CD4-positive, alpha-beta T cell treated with Interleukin-1 beta for 1 hour (primary cell): ENCODE results near the gene ETS2.

Experiments used
- DNase-seq, 2 donors: peaks; one replicate each; pipeline ENCODE4 v3.0.0-alpha.2; 2020 to 2022

The ETS2 gene

GRCh38 chr21:38805328-38806152 lies at the start of gene ETS2:
ETS2 (plus strand) TSS chr21:38805929; CDS start chr21:38810035, 4,106 bp downstream.
- DNase-seq: peak; percentile 74 to 80

- DNase-seq: no peak
These were observed 49.0 kb upstream of the ETS2 start for GRCh38 chr21:38756746-38757145.

GRCh38 chr21:38758501-38759214 lies 47.1 kb upstream of the ETS2 start:
- no peak for DNase-seq

GRCh38 chr21:38759413-38759812 lies 46.3 kb upstream of the ETS2 start:
- no peak for DNase-seq

- DNase-seq: no peak
These were observed 45.5 kb upstream of the ETS2 start for GRCh38 chr21:38760017-38760761.

GRCh38 chr21:38760762-38761155 lies 45.0 kb upstream of the ETS2 start:
- DNase-seq: no peak

- no peak for DNase-seq
These were observed 44.2 kb upstream of the ETS2 start for GRCh38 chr21:38761531-38761930.

- no peak for DNase-seq
These were observed 40.7 kb upstream of the ETS2 start for GRCh38 chr21:38765056-38765455.

GRCh38 chr21:38766987-38767722 lies 38.6 kb upstream of the ETS2 start:
- DNase-seq: peak; percentile 35 to 73

- peak in 1 of 2 donors; percentile 33 for DNase-seq
These were observed 37.2 kb upstream of the ETS2 start for GRCh38 chr21:38768471-38769063.

- no peak for DNase-seq
These were observed 36.4 kb upstream of the ETS2 start for GRCh38 chr21:38769191-38769780.

GRCh38 chr21:38770660-38771059 lies 35.1 kb upstream of the ETS2 start:
- DNase-seq: no peak

- DNase-seq: no peak
These were observed 34.2 kb upstream of the ETS2 start for GRCh38 chr21:38771536-38771935.

- no peak for DNase-seq
These were observed 33.1 kb upstream of the ETS2 start for GRCh38 chr21:38772646-38773045.

GRCh38 chr21:38773099-38774061 lies 32.3 kb upstream of the ETS2 start:
- no peak for DNase-seq

- no peak for DNase-seq
These were observed 31.6 kb upstream of the ETS2 start for GRCh38 chr21:38774152-38774551.

GRCh38 chr21:38774586-38775285 lies 31.0 kb upstream of the ETS2 start:
- DNase-seq: no peak

GRCh38 chr21:38775733-38776132 lies 30.0 kb upstream of the ETS2 start:
- no peak for DNase-seq

- DNase-seq: no peak
These were observed 28.7 kb upstream of the ETS2 start for GRCh38 chr21:38777015-38777414.

GRCh38 chr21:38777531-38777930 lies 28.2 kb upstream of the ETS2 start:
- peak in 1 of 2 donors; percentile 17 for DNase-seq
